H1 (cell line): ENCODE results near the gene ADAMTS13. TPM values are rescaled to one million over a fixed set of nuclear protein-coding genes. Genes with fewer than 3 reads are reported as not detected.

Experiments
- CTCF ChIA-PET: fragments of 300-600 bp; sonication (Branson Sonifier 250); formaldehyde crosslinking; loops from one replicate; lab custom pipeline; 2021; ENCODE audit not compliant: partially characterized antibody; lab: Charles Lee
- POLR2A ChIA-PET: fragments of 300-600 bp; sonication (Branson Sonifier 250); formaldehyde crosslinking; loops from one replicate; lab custom pipeline; 2021; ENCODE audit warnings: inconsistent platforms; ENCODE audit not compliant: partially characterized antibody; lab: Charles Lee
- DNase-seq, 2 experiments: peaks; one replicate each; pipeline versions ENCODE4 v3.0.0 to v3.0.0-alpha.2; 2010 to 2022; ENCODE audit warnings: low spot score in 2 of 2, low read depth in 1 of 2, mixed read lengths in 1 of 2
- FAIRE-seq: peaks from 2 replicates; lab custom pipeline; 2011; peaks lifted over from hg19 to GRCh38; lab: Jason Lieb, UNC
- H2AFZ ChIP-seq: 2 replicates; pipeline ENCODE4 v1.8.1; 2012; ENCODE audit warnings: low read length, inconsistent platforms
- H2AK5ac ChIP-seq: 2 replicates; pipeline ENCODE4 v1.6.1; 2013; ENCODE audit warnings: low read depth, low read length
- H2BK120ac ChIP-seq: replicated peaks from 2 replicates; pipeline ENCODE3; 2013; ENCODE audit warnings: low read depth, low read length, inconsistent platforms
- H2BK12ac ChIP-seq: 2 replicates; pipeline ENCODE4 v1.6.1; 2013; ENCODE audit warnings: low read depth, low read length
- H2BK15ac ChIP-seq: 2 replicates; pipeline ENCODE4 v1.6.1; 2013; ENCODE audit warnings: low read length
- H2BK20ac ChIP-seq: 2 replicates; pipeline ENCODE4 v1.6.1; 2013; ENCODE audit warnings: low read length
- H2BK5ac ChIP-seq: 2 replicates; pipeline ENCODE4 v1.6.1; 2013; ENCODE audit warnings: low read depth, low read length
- H3K14ac ChIP-seq: 2 replicates; pipeline ENCODE4 v1.6.1; 2013; ENCODE audit warnings: inconsistent platforms; ENCODE audit not compliant: insufficient read length
- H3K18ac ChIP-seq: 2 replicates; pipeline ENCODE4 v1.6.1; 2013; ENCODE audit warnings: low read length; ENCODE audit errors: extremely low read depth
- H3K23ac ChIP-seq: 2 replicates; pipeline ENCODE4 v1.6.1; 2013; ENCODE audit warnings: inconsistent platforms; ENCODE audit not compliant: insufficient read length
- H3K23me2 ChIP-seq: 2 replicates; pipeline ENCODE4 v1.6.1; 2013; ENCODE audit warnings: low read depth, low read length
- H3K27ac ChIP-seq: 2 replicates; pipeline ENCODE4 v1.6.1; 2011; ENCODE audit warnings: low read depth, low read length, inconsistent platforms
- H3K27me3 ChIP-seq, 4 experiments: replicated peaks in 1 of 4; 1 replicate in 1 of 4; 2 replicates in 3 of 4; pipeline versions ENCODE4 v1.6.1 to v1.8.1; 2011 to 2013; ENCODE audit warnings: low read length in 3 of 4, mild to moderate bottlenecking in 3 of 4, inconsistent platforms in 2 of 4, mixed read lengths in 2 of 4, moderate library complexity in 1 of 4; ENCODE audit not compliant: control insufficient read depth in 3 of 4, insufficient read depth in 3 of 4; ENCODE audit errors: extremely low read depth in 1 of 4
- H3K36me3 ChIP-seq, 4 experiments: 2 replicates each; pipeline versions ENCODE4 v1.6.1 to v1.8.1; 2011 to 2013; ENCODE audit warnings: mild to moderate bottlenecking in 4 of 4, low read length in 3 of 4, moderate library complexity in 2 of 4, control low read depth in 1 of 4, inconsistent platforms in 1 of 4; ENCODE audit not compliant: insufficient read depth in 4 of 4, control insufficient read depth in 2 of 4
- H3K4ac ChIP-seq: replicated peaks from 2 replicates; pipeline ENCODE3; 2013; ENCODE audit warnings: low read length, low read depth, mixed read lengths, inconsistent platforms; ENCODE audit not compliant: insufficient read length
- H3K4me1 ChIP-seq, 4 experiments: replicated peaks in 1 of 4; 1 replicate in 1 of 4; 2 replicates in 3 of 4; pipeline versions ENCODE4 v1.6.1 to v1.8.1; 2011 to 2013; ENCODE audit warnings: low read length in 3 of 4, inconsistent platforms in 2 of 4, mixed read lengths in 1 of 4; ENCODE audit not compliant: insufficient read depth in 4 of 4, control insufficient read depth in 3 of 4
- H3K4me2 ChIP-seq, 2 experiments: 2 replicates each; pipeline versions ENCODE4 v1.6.1 to v1.8.1; 2011 to 2013; ENCODE audit warnings: low read depth in 2 of 2, low read length in 2 of 2, control low read depth in 1 of 2, inconsistent platforms in 1 of 2, mild to moderate bottlenecking in 1 of 2; ENCODE audit not compliant: insufficient read depth in 1 of 2
- H3K4me3 ChIP-seq, 4 experiments: fragments of 200-600, 300-600 bp in 1 of 4; sonication (generic), shearing (Covaris generic), sonication (Bioruptor Twin) in 1 of 4; 2 replicates each; pipeline versions ENCODE4 v1.5.1 to v1.8.1; 2011 to 2016; ENCODE audit warnings: low read length in 4 of 4, low read depth in 3 of 4, control low read depth in 2 of 4, inconsistent platforms in 2 of 4, mild to moderate bottlenecking in 2 of 4, mixed read lengths in 1 of 4, moderate library complexity in 1 of 4; ENCODE audit not compliant: insufficient read depth in 2 of 4; ENCODE audit errors: extremely low read depth in 1 of 4
- H3K56ac ChIP-seq: replicated peaks from 2 replicates; pipeline ENCODE3; 2013; ENCODE audit warnings: low read depth, mild to moderate bottlenecking, mixed read lengths, low read length, inconsistent platforms; ENCODE audit not compliant: insufficient read length
- H3K79me1 ChIP-seq: 2 replicates; pipeline ENCODE4 v1.6.1; 2013; ENCODE audit warnings: low read depth, low read length, control low read depth
- H3K79me2 ChIP-seq, 2 experiments: 2 replicates each; pipeline versions ENCODE4 v1.6.1 to v1.8.1; 2012 to 2013; ENCODE audit warnings: low read length in 2 of 2, mild to moderate bottlenecking in 2 of 2, inconsistent platforms in 1 of 2; ENCODE audit not compliant: insufficient read depth in 2 of 2, control insufficient read depth in 1 of 2
- H3K9ac ChIP-seq, 4 experiments: replicated peaks in 1 of 4; 1 replicate in 1 of 4; 2 replicates in 3 of 4; pipeline versions ENCODE4 v1.6.1 to v1.8.1; 2011 to 2013; ENCODE audit warnings: low read depth in 3 of 4, low read length in 3 of 4, control low read depth in 2 of 4, mild to moderate bottlenecking in 2 of 4, moderate library complexity in 2 of 4, inconsistent platforms in 1 of 4; ENCODE audit errors: extremely low read depth in 1 of 4
- H3K9me3 ChIP-seq, 2 experiments: 2 replicates each; pipeline versions ENCODE4 v1.6.1 to v1.8.1; 2012 to 2013; ENCODE audit warnings: mild to moderate bottlenecking in 2 of 2, moderate library complexity in 2 of 2, control low read depth in 1 of 2, inconsistent platforms in 1 of 2, low read depth in 1 of 2, low read length in 1 of 2, mixed read lengths in 1 of 2; ENCODE audit not compliant: insufficient read depth in 2 of 2
- H4K20me1 ChIP-seq, 2 experiments: replicated peaks in 1 of 2; 2 replicates each; pipeline versions ENCODE3 to v1.8.1; 2011 to 2013; ENCODE audit warnings: inconsistent platforms in 2 of 2, low read length in 2 of 2, mild to moderate bottlenecking in 1 of 2; ENCODE audit not compliant: insufficient read depth in 2 of 2, control insufficient read depth in 1 of 2
- H4K5ac ChIP-seq: 2 replicates; pipeline ENCODE4 v1.6.1; 2013; ENCODE audit warnings: low read length, low read depth, mixed read lengths, inconsistent platforms; ENCODE audit not compliant: insufficient read length
- H4K8ac ChIP-seq: 2 replicates; pipeline ENCODE4 v1.8.0; 2013; ENCODE audit warnings: mild to moderate bottlenecking, moderate library complexity, low read length, inconsistent platforms; ENCODE audit not compliant: insufficient read depth; ENCODE audit errors: extremely low read depth
- H4K91ac ChIP-seq: replicated peaks from 2 replicates; pipeline ENCODE3; 2013; ENCODE audit warnings: low read length, mixed read lengths, inconsistent platforms; ENCODE audit not compliant: insufficient read length
- GABPA ChIP-seq: IDR thresholded peaks from 2 replicates; pipeline ENCODE4 v1.6.1; 2011; ENCODE audit warnings: mild to moderate bottlenecking, low read length, moderate library complexity, borderline replicate concordance; ENCODE audit not compliant: insufficient read depth
- HDAC6 ChIP-seq: IDR thresholded peaks from one replicate; pipeline ENCODE4 v1.7.1; 2012; ENCODE audit warnings: low read depth, mild to moderate bottlenecking, inconsistent platforms, low read length, moderate library complexity
- KDM1A ChIP-seq: fragments of 200-600, 300-600 bp; sonication (generic); IDR thresholded peaks from 2 replicates; pipeline ENCODE4 v1.7.1; 2016; ENCODE audit warnings: mild to moderate bottlenecking, low read length, borderline replicate concordance
- MAFK ChIP-seq: IDR thresholded peaks from 2 replicates; pipeline ENCODE4 v1.6.1; 2012; ENCODE audit warnings: low read depth, mild to moderate bottlenecking, improper control_type of control experiment, low read length
- POU5F1 ChIP-seq: IDR thresholded peaks from 2 replicates; pipeline ENCODE4 v1.6.1; 2011; ENCODE audit warnings: low read depth, mild to moderate bottlenecking, low read length, moderate library complexity
- RFX5 ChIP-seq: IDR thresholded peaks from 2 replicates; pipeline ENCODE4 v1.6.1; 2011; ENCODE audit warnings: low read depth, low read length, improper control_type of control experiment, borderline replicate concordance
- SIX5 ChIP-seq: IDR thresholded peaks from 2 replicates; pipeline ENCODE4 v1.6.1; 2011; ENCODE audit warnings: mild to moderate bottlenecking, low read depth, low read length
- SUZ12 ChIP-seq: fragments of 200-600 bp; sonication (generic); IDR thresholded peaks from 2 replicates; pipeline ENCODE4 v1.6.1; 2012; ENCODE audit warnings: mild to moderate bottlenecking, inconsistent platforms, low read length, moderate library complexity, mixed read lengths
- TAF1 ChIP-seq: IDR thresholded peaks from 2 replicates; pipeline ENCODE4 v1.6.1; 2011; ENCODE audit warnings: mild to moderate bottlenecking, low read depth, low read length
- WGBS, 2 experiments: shearing (Covaris generic) in 1 of 2; methylation state at CpG; one replicate each; pipeline versions ENCODE4 v1.1.6 to v1.1.7; 2013 to 2015; ENCODE audit warnings: low lambda C conversion rate in 2 of 2, mixed read lengths in 2 of 2, inconsistent platforms in 1 of 2, low coverage in 1 of 2, missing lambda C conversion rate in 1 of 2; ENCODE audit not compliant: insufficient replicate concordance in 2 of 2, insufficient coverage in 1 of 2, insufficient read length in 1 of 2; ENCODE audit errors: extremely low coverage in 1 of 2, missing lambda C conversion rate in 1 of 2; 5-methylcytosine and 5-hydroxymethylcytosine counted together
- polyA plus RNA-seq, 7 experiments: library from polyadenylated mRNA; depleted of rRNA in 3 of 7; stranded (reverse) in 5 of 7; unstranded in 2 of 7; fragments of >200 nt in 5 of 7; fragments of 200-250 nt in 2 of 7; gene quantifications; 1 replicate in 5 of 7; 2 replicates in 1 of 7; 4 replicates in 1 of 7; pipeline versions ENCODE4 v1.2.1 to v1.2.3, GENCODE V29; 2011 to 2013; ENCODE audit warnings: missing spikeins in 2 of 7, mixed read lengths in 2 of 7
- total RNA-seq: library from RNA; stranded (reverse); fragmentation: NEBNext Ultra II Directional; extraction: Animal tissue kit (Norgen Biotek cat#: 25700); gene quantifications from 2 replicates; pipeline ENCODE4 v1.2.1, GENCODE V29; 2021
- TF ChIP-seq, protein P1 (sequence below): IDR thresholded peaks from 2 replicates; pipeline ENCODE4 v1.6.1; 2011; ENCODE audit warnings: low read length, improper control_type of control experiment
- TF ChIP-seq, protein P2 (sequence below): IDR thresholded peaks from 2 replicates; pipeline ENCODE4 v1.6.1; 2012; ENCODE audit warnings: inconsistent platforms
- TF ChIP-seq, protein P3 (sequence below): IDR thresholded peaks from 2 replicates; pipeline ENCODE4 v1.6.1; 2011; ENCODE audit warnings: low read depth, mild to moderate bottlenecking, low read length; ENCODE audit not compliant: insufficient read depth

Gene ADAMTS13
- total and polyA plus RNA-seq, 2 of the 8 experiments (the other 6 are each of a cell fraction or from before 2014, with no cell fraction given): 4.4 to 5.8 TPM

DNA sequence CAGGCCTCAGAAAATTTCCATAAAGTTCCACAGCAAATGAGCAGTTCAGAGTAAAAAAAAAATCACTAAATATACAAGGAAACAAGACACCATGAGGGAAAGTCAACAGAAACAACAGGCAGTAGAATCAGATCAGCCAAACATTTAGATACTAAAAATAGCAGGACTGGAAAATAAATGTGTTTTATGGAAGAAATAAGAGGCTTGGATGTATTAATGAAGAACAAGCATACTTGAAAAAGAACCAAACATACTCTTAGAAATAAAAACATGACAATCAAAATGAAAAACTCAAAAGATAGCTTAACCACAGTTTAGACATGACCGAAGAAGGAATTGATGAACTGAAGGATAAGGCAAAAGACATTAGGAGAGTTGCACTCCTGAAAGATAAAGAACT, 79.9 kb downstream of the ADAMTS13 start:
- no peak overlapping the region for H3K14ac ChIP-seq
- no peak overlapping the region for H3K27ac ChIP-seq
- H3K18ac ChIP-seq: no peak overlapping the region
- H3K27me3 ChIP-seq: peaks cover 0 to 4% (median 0%) of the 10 kb centered on the region in 4 experiments; a peak in 1 of 7 replicates
- no peak overlapping the region for H4K8ac ChIP-seq
- no peak overlapping the region for H2BK5ac ChIP-seq
- H3K23ac ChIP-seq: no peak overlapping the region
- no peak overlapping the region for H3K56ac ChIP-seq
- no peak overlapping the region for H3K9ac ChIP-seq
- H2BK12ac ChIP-seq: no peak overlapping the region
- H2BK20ac ChIP-seq: no peak overlapping the region
- H2AK5ac ChIP-seq: no peak overlapping the region
- FAIRE-seq (no peak), DNase-seq (no peak)
- peaks cover 0 to 4% of the 10 kb centered on the region in 2 experiments for H4K20me1 ChIP-seq
- H3K79me2 ChIP-seq: no peaks in the 10 kb centered on the region; a peak in 1 of 4 replicates
- no peak overlapping the region for H4K5ac ChIP-seq
- CTCF ChIA-PET: interaction anchor here (0.6 kb wide), 2 partner anchors 169 to 289 kb away, joined by 3 read pairs; no protein-coding TSS in a partner anchor
- POLR2A ChIA-PET: no interaction called here
- no peak overlapping the region for H3K4me2 ChIP-seq
- H3K4ac ChIP-seq: no peak overlapping the region
- H3K9me3 ChIP-seq: peaks cover 2 to 11% of the 10 kb centered on the region in 2 experiments; a peak in 2 of 4 replicates
- H2BK120ac ChIP-seq: no peak overlapping the region
- no peak overlapping the region for H4K91ac ChIP-seq
- H2BK15ac ChIP-seq: no peak overlapping the region
- no peaks in the 10 kb centered on the region for H3K4me1 ChIP-seq
- no peaks in the 10 kb centered on the region for H3K79me1 ChIP-seq
- peaks cover 2% of the 10 kb centered on the region; the same call in 1 of the 2 replicates for H3K23me2 ChIP-seq
- no peaks in the 10 kb centered on the region for H3K36me3 ChIP-seq
- H2AFZ ChIP-seq: no peak overlapping the region
- 96% methylated on average over 1 of the region's 1 CpG; no CpG with 5 or more reads in 1 of the 2 experiments for WGBS, 2 experiments
- no peak overlapping the region for H3K4me3 ChIP-seq
- no peak for TF ChIP-seq SIX5
- TF ChIP-seq, protein P1, sequence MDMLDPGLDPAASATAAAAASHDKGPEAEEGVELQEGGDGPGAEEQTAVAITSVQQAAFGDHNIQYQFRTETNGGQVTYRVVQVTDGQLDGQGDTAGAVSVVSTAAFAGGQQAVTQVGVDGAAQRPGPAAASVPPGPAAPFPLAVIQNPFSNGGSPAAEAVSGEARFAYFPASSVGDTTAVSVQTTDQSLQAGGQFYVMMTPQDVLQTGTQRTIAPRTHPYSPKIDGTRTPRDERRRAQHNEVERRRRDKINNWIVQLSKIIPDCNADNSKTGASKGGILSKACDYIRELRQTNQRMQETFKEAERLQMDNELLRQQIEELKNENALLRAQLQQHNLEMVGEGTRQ: no peak
- no peak for TF ChIP-seq SUZ12
- TF ChIP-seq TAF1: no peak
- TF ChIP-seq HDAC6: no peak
- TF ChIP-seq, protein P2, sequence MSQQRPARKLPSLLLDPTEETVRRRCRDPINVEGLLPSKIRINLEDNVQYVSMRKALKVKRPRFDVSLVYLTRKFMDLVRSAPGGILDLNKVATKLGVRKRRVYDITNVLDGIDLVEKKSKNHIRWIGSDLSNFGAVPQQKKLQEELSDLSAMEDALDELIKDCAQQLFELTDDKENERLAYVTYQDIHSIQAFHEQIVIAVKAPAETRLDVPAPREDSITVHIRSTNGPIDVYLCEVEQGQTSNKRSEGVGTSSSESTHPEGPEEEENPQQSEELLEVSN: no peak
- no peak for TF ChIP-seq RFX5
- no peak for TF ChIP-seq POU5F1
- no peak for TF ChIP-seq KDM1A
- TF ChIP-seq GABPA: no peak
- TF ChIP-seq, protein P3, sequence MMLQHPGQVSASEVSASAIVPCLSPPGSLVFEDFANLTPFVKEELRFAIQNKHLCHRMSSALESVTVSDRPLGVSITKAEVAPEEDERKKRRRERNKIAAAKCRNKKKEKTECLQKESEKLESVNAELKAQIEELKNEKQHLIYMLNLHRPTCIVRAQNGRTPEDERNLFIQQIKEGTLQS: no peak
- no peak for TF ChIP-seq MAFK
